Spleen (tissue), 7 donors: ENCODE measurements around the gene ZNF496.

Source experiments
- POLR2A ChIP-seq, 3 donors: fragments of 450-650 bp; IDR thresholded peaks; one replicate each; pipeline ENCODE4 v1.5.1; 2017; ENCODE audit warnings: antibody characterized with exemption in 3 of 3, mild to moderate bottlenecking in 1 of 3
- TF ChIP-seq, protein P1 (sequence below), 11 experiments: fragments of 200-600 bp in 7 of 11; fragments of 450-650 bp in 4 of 11; sonication (generic) in 4 of 11; IDR thresholded peaks in 8 of 11; conservative IDR thresholded peaks in 3 of 11; 1 replicate in 7 of 11; 2 replicates in 4 of 11; pipeline versions ENCODE4 v1.4.0 to v1.8.0; 2016 to 2021; ENCODE audit warnings: antibody characterized with exemption in 11 of 11, inconsistent platforms in 4 of 11, mild to moderate bottlenecking in 1 of 11
- donor health status: DM: no; HTN: no; CAD: no; lungs with moderate emphysema.
- donor health status: DM: no; HTN: no; CAD: no.
- donor health status: DM: no; HTN: no; CAD: no.

DNA sequence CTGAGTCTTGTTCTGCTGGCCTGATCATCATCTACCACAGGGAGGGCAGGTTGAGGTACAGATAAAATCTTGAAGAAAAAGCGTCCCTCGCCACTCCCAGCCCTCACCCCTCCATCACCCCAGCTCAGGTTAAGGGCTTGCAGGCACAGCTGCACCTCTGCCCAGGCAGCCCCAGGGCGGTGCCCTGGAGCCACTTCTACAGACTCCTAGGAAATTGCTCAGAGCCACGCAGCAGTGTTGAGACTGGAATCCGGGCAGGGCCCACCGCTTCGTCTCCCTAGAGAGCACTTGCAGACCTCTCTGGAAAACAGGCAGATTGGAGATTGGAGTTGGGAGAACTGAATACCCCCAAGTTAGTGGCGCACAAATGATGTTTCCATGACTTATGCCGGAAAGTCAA is 40.5 kb downstream of the ZNF496 start:
- TF ChIP-seq, protein P1, sequence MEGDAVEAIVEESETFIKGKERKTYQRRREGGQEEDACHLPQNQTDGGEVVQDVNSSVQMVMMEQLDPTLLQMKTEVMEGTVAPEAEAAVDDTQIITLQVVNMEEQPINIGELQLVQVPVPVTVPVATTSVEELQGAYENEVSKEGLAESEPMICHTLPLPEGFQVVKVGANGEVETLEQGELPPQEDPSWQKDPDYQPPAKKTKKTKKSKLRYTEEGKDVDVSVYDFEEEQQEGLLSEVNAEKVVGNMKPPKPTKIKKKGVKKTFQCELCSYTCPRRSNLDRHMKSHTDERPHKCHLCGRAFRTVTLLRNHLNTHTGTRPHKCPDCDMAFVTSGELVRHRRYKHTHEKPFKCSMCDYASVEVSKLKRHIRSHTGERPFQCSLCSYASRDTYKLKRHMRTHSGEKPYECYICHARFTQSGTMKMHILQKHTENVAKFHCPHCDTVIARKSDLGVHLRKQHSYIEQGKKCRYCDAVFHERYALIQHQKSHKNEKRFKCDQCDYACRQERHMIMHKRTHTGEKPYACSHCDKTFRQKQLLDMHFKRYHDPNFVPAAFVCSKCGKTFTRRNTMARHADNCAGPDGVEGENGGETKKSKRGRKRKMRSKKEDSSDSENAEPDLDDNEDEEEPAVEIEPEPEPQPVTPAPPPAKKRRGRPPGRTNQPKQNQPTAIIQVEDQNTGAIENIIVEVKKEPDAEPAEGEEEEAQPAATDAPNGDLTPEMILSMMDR (IDR thresholded peaks at IDR 0.05 in 8 of 11, conservative IDR thresholded peaks at IDR 0.05 in 3 of 11) = no peak
- no peak for TF ChIP-seq POLR2A (IDR thresholded peaks at IDR 0.05)
